ENCODE data around the gene SERPINB13.

GRCh38 chr18:63591725-63592124, 4.6 kb downstream of the SERPINB13 start:
- TF ChIP-seq POLR2A (IDR thresholded peaks at IDR 0.05) (no peak), CTCF (IDR thresholded peaks at IDR 0.05) (no peak)
